GM18870 (cell line): ENCODE data around the gene C22orf23.

ENCODE experiments used
- ATAC-seq: cut with Tn5 transposase; IDR thresholded peaks from one replicate; pipeline ENCODE4 v1.9.1; 2021; ENCODE audit warnings: moderate library complexity; ENCODE audit not compliant: unreplicated experiment

Gene C22orf23

DNA sequence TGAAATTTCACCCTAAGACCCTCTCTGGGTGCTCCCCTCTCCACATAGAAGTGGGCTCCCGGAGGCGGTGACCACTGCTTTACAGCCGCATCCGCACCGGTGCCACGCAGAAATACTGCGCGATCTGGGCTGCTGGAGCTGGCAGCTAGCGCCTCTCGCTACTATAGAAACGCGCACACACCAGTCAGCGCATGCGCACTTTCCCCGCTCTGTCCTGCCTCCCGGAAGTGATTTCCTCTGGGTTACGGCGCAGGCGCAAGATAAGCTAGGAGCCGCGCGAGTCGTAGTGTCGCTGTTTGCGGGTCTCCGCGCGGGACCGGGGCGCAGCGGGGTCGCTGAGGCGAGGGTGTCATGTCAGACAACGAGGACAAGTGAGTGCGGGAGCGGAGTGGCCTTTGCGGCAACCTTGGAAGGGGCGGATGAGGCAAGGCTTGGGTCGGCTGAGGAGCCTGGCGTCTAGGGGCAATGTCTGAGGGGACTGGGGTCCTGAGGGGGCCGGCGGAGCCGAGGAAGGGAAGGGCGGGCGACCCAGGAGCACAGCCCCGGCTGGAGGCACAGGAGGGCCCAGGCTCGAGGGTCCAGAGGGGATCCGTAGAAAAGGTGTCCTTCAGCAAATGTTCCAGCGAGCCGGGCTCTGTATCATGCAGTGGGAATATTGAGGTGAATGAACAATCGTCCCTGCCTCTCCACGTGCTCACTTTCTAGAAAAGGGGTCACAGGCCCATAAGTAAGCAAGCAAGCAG, at the start of gene C22orf23, which contains the start of gene POLR2F:
Gene C22orf23 (minus strand): TSS at position 165 of the 743 bp plus-strand sequence. CDS start 452 bp downstream, outside the sequence.
Gene POLR2F (plus strand): TSS at position 263 of the 743 bp plus-strand sequence. CDS start 89 bp downstream, at position 352.
- ATAC-seq: peak; percentile 78

DNA sequence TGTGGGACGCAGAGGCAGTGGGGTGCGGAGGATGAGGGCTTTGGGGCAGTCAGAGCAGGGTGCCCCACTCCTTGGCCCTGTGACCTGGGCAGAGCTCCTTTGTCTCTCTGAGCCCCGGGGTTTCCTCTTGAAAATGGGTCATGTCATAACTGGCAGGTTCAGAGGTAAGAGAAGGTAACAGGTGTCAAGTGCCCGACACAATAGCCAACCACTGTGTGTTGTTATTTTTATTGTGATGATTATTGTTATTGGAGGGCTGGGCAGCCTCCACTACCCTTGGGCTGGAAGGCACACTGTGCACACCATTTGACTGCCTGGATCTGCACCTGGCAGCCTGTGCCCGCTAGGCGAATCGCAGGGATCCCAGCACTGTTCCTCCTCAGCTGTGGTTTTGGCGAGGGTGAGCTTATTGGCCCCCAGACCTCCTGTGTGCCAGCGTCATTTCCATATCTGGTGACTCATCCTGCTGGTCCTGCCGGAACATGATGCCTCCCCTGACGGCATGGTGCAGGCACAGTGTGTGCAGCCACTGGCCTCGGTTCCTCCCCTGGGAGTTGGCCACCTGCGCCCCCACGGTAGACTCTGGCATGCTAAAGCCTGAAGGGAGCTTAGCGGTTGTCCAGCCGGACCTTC, 46.4 kb upstream of the C22orf23 start:
- ATAC-seq: no peak

GRCh38 chr22:37999236-37999635, 45.8 kb upstream of the C22orf23 start:
- no peak for ATAC-seq

GRCh38 chr22:37998543-37998942, 45.1 kb upstream of the C22orf23 start:
- ATAC-seq: no peak

GRCh38 chr22:37996515-37997246, 43.3 kb upstream of the C22orf23 start:
- ATAC-seq: no peak

- no peak for ATAC-seq
Observed at GRCh38 chr22:37996079-37996478, 42.7 kb upstream of the C22orf23 start.

- no peak for ATAC-seq
Observed at GRCh38 chr22:37995460-37995859, 42.1 kb upstream of the C22orf23 start.

DNA sequence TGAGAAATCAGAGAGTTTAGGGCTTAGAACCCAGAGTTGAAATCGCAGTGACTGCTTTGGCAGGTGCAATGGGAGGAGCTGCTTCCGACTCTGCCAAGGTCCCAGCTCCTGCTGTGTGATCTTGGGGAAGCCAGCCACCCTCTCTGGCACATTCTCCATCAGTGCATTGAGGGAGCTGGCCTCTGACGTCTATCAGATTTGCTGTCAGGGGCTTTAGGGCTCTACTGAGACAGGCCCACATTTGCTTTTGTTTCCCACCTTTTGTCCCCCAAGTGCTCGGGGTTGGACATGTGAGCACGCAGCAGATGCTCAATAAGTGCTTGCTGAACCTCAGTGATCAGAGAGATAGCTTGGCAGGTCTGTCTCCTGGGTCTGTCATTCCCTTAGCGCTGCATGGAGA, 41.6 kb upstream of the C22orf23 start:
- ATAC-seq: no peak

DNA sequence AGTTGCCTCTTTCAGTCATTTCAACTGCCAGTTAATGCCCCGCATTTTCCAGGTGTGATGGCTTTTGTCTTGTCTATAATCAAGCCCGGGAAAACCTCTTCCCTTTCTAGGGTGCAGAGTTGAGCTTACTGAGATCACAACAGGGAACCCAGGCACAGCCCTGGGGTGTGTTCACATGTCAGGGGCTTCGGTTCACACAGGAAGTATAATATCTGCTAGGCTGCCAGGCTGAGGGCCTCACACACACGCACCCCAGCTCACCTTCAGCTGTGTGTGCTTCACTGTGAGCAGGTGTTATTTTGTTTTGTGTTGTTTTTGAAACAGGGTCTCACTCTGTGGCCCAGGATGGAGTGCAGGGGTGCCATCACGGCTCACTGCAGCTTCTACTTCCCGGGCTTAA, 40.6 kb upstream of the C22orf23 start:
- ATAC-seq: no peak

DNA sequence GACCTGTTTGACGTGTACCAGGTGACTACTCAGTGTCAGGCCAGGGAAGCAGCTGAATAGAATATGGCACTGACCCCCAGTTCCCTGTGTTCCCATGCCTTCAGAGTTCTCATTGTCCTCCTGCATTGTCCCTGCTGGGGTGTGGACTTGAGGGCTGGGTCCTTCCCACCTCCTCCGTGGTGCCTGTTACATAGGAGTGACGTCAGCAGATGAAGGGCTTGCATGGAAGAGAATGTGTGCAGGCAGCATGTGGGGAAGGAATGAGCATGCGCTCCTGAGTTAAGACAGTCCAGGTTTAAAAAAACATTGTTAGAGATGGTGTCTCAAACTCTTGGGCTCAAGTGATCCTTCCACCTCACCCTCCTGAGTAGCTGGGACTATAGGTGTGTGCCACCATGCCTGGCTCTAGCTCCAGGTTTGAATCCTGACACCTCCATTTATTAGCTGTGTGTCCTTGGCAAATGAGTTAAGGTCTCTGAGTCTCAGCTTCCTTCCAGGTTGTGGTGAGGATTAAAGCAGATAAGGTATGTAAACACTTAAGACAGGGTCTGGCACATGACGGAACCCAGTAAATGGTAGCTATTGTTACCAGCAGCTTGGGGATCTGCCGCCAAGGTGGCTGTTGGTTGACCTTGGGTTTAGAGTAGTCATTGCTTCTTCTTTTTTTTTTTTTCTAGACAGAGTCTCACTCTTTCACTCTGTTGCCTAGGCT, 38.5 kb upstream of the C22orf23 start:
- no peak for ATAC-seq

GRCh38 chr22:37990862-37991261, 37.5 kb upstream of the C22orf23 start:
- ATAC-seq: no peak

GRCh38 chr22:37990301-37990700, 36.9 kb upstream of the C22orf23 start:
- ATAC-seq: no peak

GRCh38 chr22:37989146-37990045, 36.0 kb upstream of the C22orf23 start:
- ATAC-seq: no peak

DNA sequence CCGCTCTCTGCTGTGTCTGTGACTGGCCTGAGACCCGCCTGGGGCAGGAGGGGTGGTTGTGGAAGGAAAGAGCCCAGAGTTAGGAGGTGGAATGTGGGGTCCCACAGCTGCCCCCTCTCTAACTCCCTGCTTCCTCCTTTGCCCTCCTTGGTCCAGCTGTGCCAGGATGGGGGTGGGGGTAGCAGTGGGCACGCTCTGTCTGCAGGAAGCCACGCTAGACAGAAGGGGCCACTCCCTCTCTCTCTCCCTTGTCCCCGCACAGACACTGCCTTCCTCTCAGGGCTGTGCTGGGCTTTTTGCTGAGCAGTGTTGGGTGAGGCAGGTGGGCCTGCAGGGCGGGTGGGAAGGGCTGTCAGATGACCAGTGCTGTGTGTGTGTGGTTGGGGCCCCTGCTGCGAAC, 33.0 kb upstream of the C22orf23 start:
- ATAC-seq: no peak

- no peak for ATAC-seq
Observed at GRCh38 chr22:37985751-37986281, 32.4 kb upstream of the C22orf23 start.

- ATAC-seq: no peak
Observed at GRCh38 chr22:37985050-37985585, 31.7 kb upstream of the C22orf23 start.

- no peak for ATAC-seq
Observed at GRCh38 chr22:37983860-37984791, 30.7 kb upstream of the C22orf23 start, which contains the start of gene SOX10. TSS of gene SOX10 (minus strand) at chr22:37984555. CDS start at chr22:37983784, 771 bp downstream.
